Measurements from ENCODE around the gene COL4A2.

Gene COL4A2

GRCh38 chr13:110517505-110518225 is 210.6 kb downstream of the COL4A2 start:
- TF ChIP-seq ZNF274 (IDR thresholded peaks at IDR 0.05; ENCODE audit: low read depth, low read length) (no peak), SUZ12 (IDR thresholded peaks at IDR 0.05; ENCODE audit: extremely low read depth, insufficient read depth, insufficient read length) (no peak), YY1 (IDR thresholded peaks at IDR 0.05; ENCODE audit: insufficient read depth, insufficient read length) (no peak)
- H3K9me3 ChIP-seq (ENCODE audit: insufficient read depth, low read length), result no peaks in the 10 kb centered on the region
- no peaks in the 10 kb centered on the region for H3K27me3 ChIP-seq (ENCODE audit: insufficient read depth, insufficient read length)
- H3K9ac ChIP-seq (ENCODE audit: insufficient read length, low read depth), result no peak overlapping the region
- peaks cover 2% of the 10 kb centered on the region for H3K4me1 ChIP-seq (ENCODE audit: insufficient read depth, insufficient read length)
- DNase-seq (ENCODE audit: low read depth, low spot score), result no peak
- peaks cover 51% of the 10 kb centered on the region for H3K36me3 ChIP-seq (ENCODE audit: insufficient read depth, insufficient read length, low read length)
- H3K4me3 ChIP-seq (ENCODE audit: insufficient read length, low read depth), result no peak overlapping the region

- no peaks in the 10 kb centered on the region for H3K9me3 ChIP-seq (ENCODE audit: insufficient read depth, low read length)
- H3K4me3 ChIP-seq (ENCODE audit: insufficient read length, low read depth), result no peak overlapping the region
- H3K4me1 ChIP-seq (ENCODE audit: insufficient read depth, insufficient read length), result peaks cover 2% of the 10 kb centered on the region
- TF ChIP-seq SUZ12 (IDR thresholded peaks at IDR 0.05; ENCODE audit: extremely low read depth, insufficient read depth, insufficient read length), result no peak
- no peak for TF ChIP-seq YY1 (IDR thresholded peaks at IDR 0.05; ENCODE audit: insufficient read depth, insufficient read length)
- no peak for TF ChIP-seq ZNF274 (IDR thresholded peaks at IDR 0.05; ENCODE audit: low read depth, low read length)
- H3K36me3 ChIP-seq (ENCODE audit: insufficient read depth, insufficient read length, low read length), result peaks cover 46% of the 10 kb centered on the region
- no peak overlapping the region for H3K9ac ChIP-seq (ENCODE audit: insufficient read length, low read depth)
- no peaks in the 10 kb centered on the region for H3K27me3 ChIP-seq (ENCODE audit: insufficient read depth, insufficient read length)
- DNase-seq (ENCODE audit: low read depth, low spot score), result no peak
Measured at GRCh38 chr13:110518226-110518525, 211.1 kb downstream of the COL4A2 start.

- DNase-seq (ENCODE audit: low read depth, low spot score), result no peak
- Histone ChIP-seq H3K36me3 (ENCODE audit: insufficient read depth, insufficient read length, low read length) (peaks cover 48% of the 10 kb centered on the region), H3K9ac (ENCODE audit: insufficient read length, low read depth) (no peak overlapping the region), H3K27me3 (ENCODE audit: insufficient read depth, insufficient read length) (no peaks in the 10 kb centered on the region), H3K9me3 (ENCODE audit: insufficient read depth, low read length) (no peaks in the 10 kb centered on the region), H3K4me1 (ENCODE audit: insufficient read depth, insufficient read length) (peaks cover 2% of the 10 kb centered on the region), H3K4me3 (ENCODE audit: insufficient read length, low read depth) (no peak overlapping the region)
- TF ChIP-seq YY1 (IDR thresholded peaks at IDR 0.05; ENCODE audit: insufficient read depth, insufficient read length) (no peak), ZNF274 (IDR thresholded peaks at IDR 0.05; ENCODE audit: low read depth, low read length) (no peak), SUZ12 (IDR thresholded peaks at IDR 0.05; ENCODE audit: extremely low read depth, insufficient read depth, insufficient read length) (no peak)
Measured at GRCh38 chr13:110518571-110518970, 211.5 kb downstream of the COL4A2 start.

GRCh38 chr13:110519046-110519445 is 212.0 kb downstream of the COL4A2 start:
- Histone ChIP-seq H3K4me3 (ENCODE audit: insufficient read length, low read depth) (no peak overlapping the region), H3K36me3 (ENCODE audit: insufficient read depth, insufficient read length, low read length) (peaks cover 47% of the 10 kb centered on the region), H3K9me3 (ENCODE audit: insufficient read depth, low read length) (no peaks in the 10 kb centered on the region), H3K4me1 (ENCODE audit: insufficient read depth, insufficient read length) (peaks cover 2% of the 10 kb centered on the region), H3K9ac (ENCODE audit: insufficient read length, low read depth) (no peak overlapping the region), H3K27me3 (ENCODE audit: insufficient read depth, insufficient read length) (no peaks in the 10 kb centered on the region)
- no peak for DNase-seq (ENCODE audit: low read depth, low spot score)
- TF ChIP-seq SUZ12 (IDR thresholded peaks at IDR 0.05; ENCODE audit: extremely low read depth, insufficient read depth, insufficient read length), result no peak
- TF ChIP-seq YY1 (IDR thresholded peaks at IDR 0.05; ENCODE audit: insufficient read depth, insufficient read length), result no peak
- TF ChIP-seq ZNF274 (IDR thresholded peaks at IDR 0.05; ENCODE audit: low read depth, low read length), result no peak

- TF ChIP-seq SUZ12 (IDR thresholded peaks at IDR 0.05; ENCODE audit: extremely low read depth, insufficient read depth, insufficient read length), result no peak
- TF ChIP-seq YY1 (IDR thresholded peaks at IDR 0.05; ENCODE audit: insufficient read depth, insufficient read length), result no peak
- no peak for TF ChIP-seq ZNF274 (IDR thresholded peaks at IDR 0.05; ENCODE audit: low read depth, low read length)
- Histone ChIP-seq H3K27me3 (ENCODE audit: insufficient read depth, insufficient read length) (no peaks in the 10 kb centered on the region), H3K36me3 (ENCODE audit: insufficient read depth, insufficient read length, low read length) (peaks cover 43% of the 10 kb centered on the region), H3K9ac (ENCODE audit: insufficient read length, low read depth) (no peak overlapping the region), H3K9me3 (ENCODE audit: insufficient read depth, low read length) (no peaks in the 10 kb centered on the region), H3K4me1 (ENCODE audit: insufficient read depth, insufficient read length) (peaks cover 2% of the 10 kb centered on the region), H3K4me3 (ENCODE audit: insufficient read length, low read depth) (no peak overlapping the region)
- no peak for DNase-seq (ENCODE audit: low read depth, low spot score)
Measured at GRCh38 chr13:110519506-110519905, 212.4 kb downstream of the COL4A2 start.

- Histone ChIP-seq H3K27me3 (ENCODE audit: insufficient read depth, insufficient read length) (no peaks in the 10 kb centered on the region), H3K4me3 (ENCODE audit: insufficient read length, low read depth) (no peak overlapping the region), H3K9ac (ENCODE audit: insufficient read length, low read depth) (no peak overlapping the region), H3K4me1 (ENCODE audit: insufficient read depth, insufficient read length) (peaks cover 4% of the 10 kb centered on the region), H3K36me3 (ENCODE audit: insufficient read depth, insufficient read length, low read length) (peaks cover 34% of the 10 kb centered on the region), H3K9me3 (ENCODE audit: insufficient read depth, low read length) (no peaks in the 10 kb centered on the region)
- no peak for TF ChIP-seq ZNF274 (IDR thresholded peaks at IDR 0.05; ENCODE audit: low read depth, low read length)
- no peak for DNase-seq (ENCODE audit: low read depth, low spot score)
Measured at GRCh38 chr13:110520431-110521295, 213.6 kb downstream of the COL4A2 start.

GRCh38 chr13:110521296-110521680 is 214.2 kb downstream of the COL4A2 start:
- TF ChIP-seq SUZ12 (IDR thresholded peaks at IDR 0.05; ENCODE audit: extremely low read depth, insufficient read depth, insufficient read length), result no peak
- peaks cover 34% of the 10 kb centered on the region for H3K36me3 ChIP-seq (ENCODE audit: insufficient read depth, insufficient read length, low read length)
- no peak for DNase-seq (ENCODE audit: low read depth, low spot score)
- H3K4me1 ChIP-seq (ENCODE audit: insufficient read depth, insufficient read length), result peaks cover 5% of the 10 kb centered on the region
- H3K9ac ChIP-seq (ENCODE audit: insufficient read length, low read depth), result no peak overlapping the region
- H3K27me3 ChIP-seq (ENCODE audit: insufficient read depth, insufficient read length), result no peaks in the 10 kb centered on the region
- H3K4me3 ChIP-seq (ENCODE audit: insufficient read length, low read depth), result no peak overlapping the region
- H3K9me3 ChIP-seq (ENCODE audit: insufficient read depth, low read length), result no peaks in the 10 kb centered on the region
